PC-9 (cell line): ENCODE measurements around the gene TRIM23. TPM values are rescaled to one million over a fixed set of nuclear protein-coding genes. Genes with fewer than 3 reads are reported as not detected.

Experiments
- Bru-seq: library from RNA; stranded (reverse); fragments of 400-500 nt; gene quantifications from one replicate; lab custom pipeline; 2021; lab: Mats Ljungman, UMichigan
- BruChase-seq, 2 experiments: library from RNA; stranded (reverse); fragments of 400-500 nt; gene quantifications; one replicate each; lab custom pipeline; 2021; lab: Mats Ljungman, UMichigan
- BruUV-seq: library from RNA; stranded (reverse); fragments of 400-500 nt; replicated peaks from 2 replicates; lab custom pipeline; 2021; lab: Mats Ljungman, UMichigan
- CTCF ChIA-PET: fragments of 300-600 bp; sonication (Branson Sonifier 250); formaldehyde crosslinking; loops from one replicate; lab custom pipeline; 2022; ENCODE audit warnings: antibody characterized with exemption; lab: Charles Lee
- POLR2A ChIA-PET: fragments of 300-600 bp; sonication (Branson Sonifier 250); formaldehyde crosslinking; loops from one replicate; lab custom pipeline; 2022; ENCODE audit warnings: antibody characterized with exemption; ENCODE audit not compliant: unreplicated experiment; lab: Charles Lee
- DNase-seq, 2 experiments: peaks; one replicate each; pipeline versions ENCODE4 v3.0.0 to v3.0.0-alpha.2; 2015 to 2022; ENCODE audit warnings: mixed read lengths in 1 of 2
- H2AFZ ChIP-seq: fragments of 200-600 bp; sonication (generic); 2 replicates; pipeline ENCODE4 v1.8.1; 2017; ENCODE audit warnings: antibody characterized with exemption
- H3F3A ChIP-seq: fragments of 200-600 bp; sonication (generic); 2 replicates; pipeline ENCODE4 v1.8.1; 2017; ENCODE audit warnings: antibody characterized with exemption, mild to moderate bottlenecking, low read depth; ENCODE audit not compliant: insufficient read depth
- H3K27ac ChIP-seq: fragments of 200-600 bp; sonication (generic); 2 replicates; pipeline ENCODE4 v1.6.1; 2016; ENCODE audit warnings: mixed run types
- H3K27me3 ChIP-seq: fragments of 200-600 bp; sonication (generic); 2 replicates; pipeline ENCODE4 v1.6.1; 2016; ENCODE audit warnings: low read depth, mixed run types; ENCODE audit not compliant: insufficient read depth
- H3K36me3 ChIP-seq: fragments of 200-600 bp; sonication (generic); 2 replicates; pipeline ENCODE4 v1.6.1; 2016; ENCODE audit warnings: low read depth, mixed run types
- H3K4me1 ChIP-seq: fragments of 200-600 bp; sonication (generic); replicated peaks from 2 replicates; pipeline ENCODE4 v1.6.1; 2016; ENCODE audit warnings: mixed run types; ENCODE audit not compliant: insufficient read depth
- H3K4me2 ChIP-seq: fragments of 200-600 bp; sonication (generic); 2 replicates; pipeline ENCODE4 v1.6.1; 2017; ENCODE audit warnings: mixed run types
- H3K4me3 ChIP-seq: fragments of 200-600 bp; sonication (generic); 2 replicates; pipeline ENCODE4 v1.6.1; 2016; ENCODE audit warnings: mixed run types
- H3K79me2 ChIP-seq: fragments of 200-600 bp; sonication (generic); 2 replicates; pipeline ENCODE4 v1.6.1; 2017; ENCODE audit warnings: low read depth, mixed run types
- H3K9me2 ChIP-seq: fragments of 200-600 bp; sonication (generic); 2 replicates; pipeline ENCODE4 v1.8.1; 2017; ENCODE audit warnings: mild to moderate bottlenecking; ENCODE audit not compliant: insufficient read depth
- H3K9me3 ChIP-seq: fragments of 200-600 bp; sonication (generic); 2 replicates; pipeline ENCODE4 v1.8.1; 2016; ENCODE audit warnings: low read depth; ENCODE audit not compliant: insufficient read depth
- H4K20me1 ChIP-seq: fragments of 200-600 bp; sonication (generic); 2 replicates; pipeline ENCODE4 v1.8.1; 2017; ENCODE audit not compliant: insufficient read depth
- CTCF ChIP-seq: fragments of 200-600 bp; sonication (generic); conservative IDR thresholded peaks from 2 replicates; pipeline ENCODE4 v1.6.1; 2017; ENCODE audit warnings: mixed run types, antibody characterized with exemption, mild to moderate bottlenecking, moderate library complexity
- EZH2 ChIP-seq: fragments of 200-600 bp; sonication (generic); IDR thresholded peaks from 2 replicates; pipeline ENCODE4 v1.8.0; 2017; ENCODE audit warnings: antibody characterized with exemption, low read depth
- intact Hi-C: fragments of 100-400 bp; cut with micrococcal nuclease; formaldehyde crosslinking; loops from one replicate; pipeline ENCODE4 v1.10.0; 2022; ENCODE audit not compliant: unreplicated experiment
- long read RNA-seq: library from polyadenylated mRNA; stranded (forward); transcript quantifications from one replicate; pipeline ENCODE4 v2.0.0, GENCODE V29; 2022
- total RNA-seq: library from RNA; stranded (reverse); gene quantifications from 2 replicates; pipeline ENCODE4 v1.2.3, GENCODE V29; 2021

Gene TRIM23
- total RNA-seq (6.8 and 9.7 TPM in 2 replicates), Bru-seq, nascent RNA (percentile 68 among the genes with signal in this experiment), BruChase-seq, experiment 1, labeled RNA remaining after a 2-hour chase (percentile 69 among the genes with signal in this experiment), BruChase-seq, experiment 2, labeled RNA remaining after a 6-hour chase (percentile 55 among the genes with signal in this experiment)
- long read RNA-seq, full-length matches to known transcripts = 11 of 18 reads
- long read RNA-seq, partial matches to known transcripts = 1 of 18 reads
- long read RNA-seq, other reads (novel, unspliced or antisense) = 6 of 18 reads

- H3K9me3 ChIP-seq = no peaks in the 10 kb centered on the region
- H3K4me3 ChIP-seq = peak within 1 kb of the TSS; percentile 96
- peak within 1 kb of the TSS; percentile 98 for H2AFZ ChIP-seq
- peaks cover 22% of the 10 kb centered on the region for H3K4me1 ChIP-seq
- no peak for TF ChIP-seq EZH2
- TF ChIP-seq CTCF = no peak
- peak within 1 kb of the TSS; percentile 86 for H3K4me2 ChIP-seq
- no peaks in the 10 kb centered on the region for H3K36me3 ChIP-seq
- no TSS peak for BruUV-seq
- POLR2A ChIA-PET = interaction anchor here (0.6 kb wide), 1 partner anchor 523 kb away, joined by 4 read pairs; no protein-coding TSS in a partner anchor
- no peaks in the 10 kb centered on the region for H3F3A ChIP-seq
- peak within 1 kb of the TSS; percentile 73 for H3K27ac ChIP-seq
- H3K9me2 ChIP-seq = no peaks in the 10 kb centered on the region
- CTCF ChIA-PET = no interaction called here
- peak; percentile 81 to 88 for DNase-seq
- no peaks in the 10 kb centered on the region for H3K27me3 ChIP-seq
- intact Hi-C loops = no loop called here
- no peaks in the 10 kb centered on the region; the same call in 1 of the 2 replicates for H4K20me1 ChIP-seq
- peaks cover 90% of the 10 kb centered on the region for H3K79me2 ChIP-seq
Observed at GRCh38 chr5:65624025-65624570, at the start of gene TRIM23. Gene TRIM23, minus strand, starts transcription at chr5:65624333. Its CDS starts 59 bp downstream, at chr5:65624274.

- DNase-seq = peak in 1 of 2 experiments; percentile 59
- Histone ChIP-seq H3K27ac (no peak overlapping the region), H3K9me3 (no peaks in the 10 kb centered on the region), H3K79me2 (no peaks in the 10 kb centered on the region), H3K9me2 (no peaks in the 10 kb centered on the region), H3F3A (no peaks in the 10 kb centered on the region), H3K4me1 (0 out of 2 replicates have a peak, but pooled peaks cover 5% of the 10 kb centered on the region), H3K4me3 (no peak overlapping the region), H3K27me3 (no peaks in the 10 kb centered on the region), H4K20me1 (no peaks in the 10 kb centered on the region), H3K4me2 (no peak overlapping the region), H2AFZ (no peak overlapping the region), H3K36me3 (no peaks in the 10 kb centered on the region)
- TF ChIP-seq CTCF = no peak
- no peak for TF ChIP-seq EZH2
- BruUV-seq = no TSS peak
- ChIA-PET POLR2A (no interaction called here), CTCF (no interaction called here)
- intact Hi-C loops = no loop called here
Observed at GRCh38 chr5:65672796-65673195, 48.7 kb upstream of the TRIM23 start.

- CTCF ChIA-PET = no interaction called here
- no peaks in the 10 kb centered on the region for H3K9me2 ChIP-seq
- no peaks in the 10 kb centered on the region for H3K79me2 ChIP-seq
- no peak for DNase-seq
- no TSS peak for BruUV-seq
- no peak overlapping the region for H3K27ac ChIP-seq
- intact Hi-C loops = no loop called here
- no peak overlapping the region for H3K4me2 ChIP-seq
- no peak overlapping the region for H2AFZ ChIP-seq
- H3K27me3 ChIP-seq = no peaks in the 10 kb centered on the region
- TF ChIP-seq CTCF (no peak), EZH2 (no peak)
- POLR2A ChIA-PET = no interaction called here
- 0 out of 2 replicates have a peak, but pooled peaks cover 5% of the 10 kb centered on the region for H3K4me1 ChIP-seq
- H3K4me3 ChIP-seq = no peak overlapping the region
- H4K20me1 ChIP-seq = no peaks in the 10 kb centered on the region
- H3K36me3 ChIP-seq = no peaks in the 10 kb centered on the region
- no peaks in the 10 kb centered on the region; the same call in 1 of the 2 replicates for H3F3A ChIP-seq
- H3K9me3 ChIP-seq = no peaks in the 10 kb centered on the region
Observed at GRCh38 chr5:65668696-65669095, 44.6 kb upstream of the TRIM23 start.
